ENCODE measurements around the gene NCOA6.
A peak's percentile ranks its signal among the peaks of the same experiment; 100 is the strongest.
"Not testable (repeated sequence)": the region's sequence is repeated elsewhere in the genome, so short reads cannot be mapped to it uniquely, and the experiment has no call there.

NCOA6 gene

DNA sequence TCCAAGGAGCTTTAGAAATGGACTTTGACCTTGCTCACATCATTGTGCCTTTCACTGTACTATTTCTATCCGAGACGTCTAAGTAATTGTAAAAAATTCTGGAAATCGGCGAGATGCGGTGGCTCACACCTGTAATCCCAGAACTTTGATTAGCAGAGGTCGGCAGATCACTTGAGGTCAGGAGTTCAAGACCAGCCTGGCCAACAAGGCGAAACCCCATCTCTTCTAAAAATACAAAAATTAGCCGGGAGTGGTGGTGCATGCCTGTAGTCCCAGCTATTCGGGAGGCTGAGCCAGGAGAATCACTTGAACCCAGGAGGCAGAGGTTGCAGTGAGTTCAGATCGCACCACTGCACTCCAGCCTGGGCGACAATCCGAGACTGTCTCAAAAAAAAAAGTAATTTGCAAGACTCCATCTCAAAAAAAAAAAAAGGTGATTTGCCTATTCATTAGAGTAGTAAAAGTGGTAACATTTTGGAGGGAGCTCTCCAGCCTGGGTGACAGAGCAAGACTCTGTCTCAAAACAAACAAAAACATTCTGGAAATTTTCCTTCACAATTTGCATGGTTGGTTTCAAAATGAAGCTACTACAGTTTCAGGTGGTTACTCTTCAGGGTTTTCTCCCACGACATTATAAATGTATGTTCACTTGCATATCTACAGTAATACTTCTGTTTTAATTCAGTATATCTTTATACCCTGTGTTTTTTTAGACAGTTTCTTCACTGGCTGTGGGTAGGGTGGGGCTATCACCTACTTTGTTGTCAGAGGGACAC, 106.0 kb downstream of the NCOA6 start:
- DNase-seq (ENCODE audit: low read depth): not testable (repeated sequence)

GRCh38 chr20:34717230-34718095, 108.0 kb downstream of the NCOA6 start:
- DNase-seq (ENCODE audit: low read depth): no peak

- no peak for DNase-seq (ENCODE audit: low read depth)
These were observed 108.6 kb downstream of the NCOA6 start for GRCh38 chr20:34716921-34717229.

DNA sequence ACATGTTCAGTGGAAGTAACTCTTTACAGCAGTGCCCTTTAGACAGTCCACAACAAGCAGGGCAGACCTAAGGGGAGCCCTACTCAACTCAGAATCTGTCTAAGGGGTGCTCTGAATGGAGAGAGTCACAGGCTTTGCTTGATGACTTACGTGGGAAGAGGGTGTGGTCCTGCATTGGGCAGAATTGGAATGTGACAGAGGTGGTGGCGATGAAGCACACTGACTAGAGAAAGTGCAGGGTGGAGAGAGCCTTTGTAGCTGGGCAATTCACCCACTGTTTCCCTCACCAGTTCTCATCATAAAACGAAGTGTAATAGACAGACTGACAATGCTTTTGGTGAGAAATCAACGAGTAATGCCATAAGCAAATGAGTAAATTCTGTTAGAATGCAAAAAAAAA, 110.1 kb downstream of the NCOA6 start:
- no peak for DNase-seq (ENCODE audit: low read depth)

DNA sequence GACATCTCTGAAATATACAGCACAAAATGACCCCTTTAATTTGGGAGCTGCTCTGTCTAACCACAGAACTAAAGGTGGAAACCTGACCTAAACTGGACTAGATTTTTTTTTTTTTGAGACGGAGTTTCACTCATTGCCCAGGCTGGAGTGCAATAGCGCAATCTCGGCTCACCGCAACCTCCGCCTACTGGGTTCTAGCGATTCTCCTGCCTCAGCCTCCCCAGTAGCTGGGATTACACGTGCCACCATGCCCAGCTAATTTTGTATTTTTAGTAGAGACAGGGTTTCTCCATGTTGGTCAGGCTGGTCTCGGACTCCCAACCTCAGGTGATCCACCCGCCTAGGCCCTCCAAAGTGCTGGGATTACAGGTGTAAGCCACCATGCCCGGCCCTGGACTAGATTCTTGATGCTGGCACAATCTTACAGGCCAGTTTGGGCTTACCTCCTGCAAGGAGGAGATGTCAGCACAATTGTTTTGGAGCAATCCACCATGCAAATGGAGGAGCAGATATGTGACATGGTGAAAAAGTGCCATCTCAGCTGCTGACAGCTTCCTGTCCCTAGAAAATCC, 111.4 kb downstream of the NCOA6 start:
- not testable (repeated sequence) for DNase-seq (ENCODE audit: low read depth)

- DNase-seq (ENCODE audit: low read depth): no peak
These were observed 112.1 kb downstream of the NCOA6 start for GRCh38 chr20:34713194-34713943.

- no peak for DNase-seq (ENCODE audit: low read depth)
These were observed 112.8 kb downstream of the NCOA6 start for GRCh38 chr20:34712525-34713192.

- DNase-seq (ENCODE audit: low read depth): no peak
These were observed 113.5 kb downstream of the NCOA6 start for GRCh38 chr20:34711813-34712430.

- DNase-seq (ENCODE audit: low read depth): no peak
These were observed 114.4 kb downstream of the NCOA6 start for GRCh38 chr20:34710861-34711574.

DNA sequence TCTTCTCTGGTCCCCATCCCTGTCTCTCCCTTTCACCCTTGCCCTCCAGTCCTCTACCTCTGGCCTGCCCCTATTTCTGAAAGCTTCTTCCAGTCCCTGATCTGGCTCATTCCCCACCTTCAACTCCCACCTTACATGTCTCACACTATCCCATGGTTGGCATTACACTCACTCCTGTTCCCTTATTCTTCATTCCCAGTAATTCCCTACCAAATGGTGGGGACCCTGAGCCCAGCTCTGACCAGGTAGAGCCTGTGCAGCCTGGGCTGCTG, 114.9 kb downstream of the NCOA6 start:
- DNase-seq (ENCODE audit: low read depth): no peak

GRCh38 chr20:34709831-34710567, 115.5 kb downstream of the NCOA6 start:
- peak; percentile 32 for DNase-seq (ENCODE audit: low read depth)

DNA sequence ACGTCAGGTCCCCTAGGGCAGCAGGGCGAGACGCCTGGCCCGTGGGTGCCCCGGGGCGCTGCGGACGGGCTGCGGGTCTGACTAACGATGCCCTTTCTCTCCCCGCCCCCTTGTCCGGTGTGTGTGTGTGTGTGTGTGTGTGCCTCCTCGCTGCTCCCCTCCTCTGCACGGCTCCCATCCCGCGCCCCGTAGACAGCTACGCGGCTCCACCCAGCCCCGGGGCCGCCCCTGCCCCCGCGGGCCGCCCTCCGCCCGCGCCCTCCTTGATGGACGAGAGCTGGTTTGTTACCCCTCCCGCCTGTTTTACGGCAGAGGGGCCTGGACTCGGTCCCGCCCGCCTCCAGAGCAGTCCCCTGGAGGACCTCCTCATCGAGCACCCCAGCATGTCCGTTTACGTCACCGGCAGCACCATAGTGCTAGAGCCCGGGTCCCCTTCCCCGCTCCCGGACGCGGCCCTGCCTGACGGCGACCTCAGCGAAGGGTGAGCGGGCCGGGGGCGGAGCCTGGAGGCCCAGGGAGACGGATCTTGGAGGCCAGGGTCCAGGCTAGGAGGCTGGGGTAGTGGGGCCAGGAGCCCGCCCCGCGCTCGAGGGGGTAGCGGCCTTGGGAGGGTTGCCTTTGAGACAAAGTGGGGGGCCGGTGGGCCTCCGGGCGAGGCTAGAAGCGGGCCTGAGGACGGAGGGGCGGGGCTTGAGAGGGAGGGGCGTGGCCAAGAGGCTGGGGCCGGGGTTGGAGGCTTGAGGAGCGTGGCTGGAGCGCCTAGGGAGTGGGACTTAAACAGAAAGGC, 116.2 kb downstream of the NCOA6 start:
- DNase-seq (ENCODE audit: low read depth): peak; percentile 64

- DNase-seq (ENCODE audit: low read depth): peak; percentile 41
These were observed 116.8 kb downstream of the NCOA6 start for GRCh38 chr20:34708621-34709043.

DNA sequence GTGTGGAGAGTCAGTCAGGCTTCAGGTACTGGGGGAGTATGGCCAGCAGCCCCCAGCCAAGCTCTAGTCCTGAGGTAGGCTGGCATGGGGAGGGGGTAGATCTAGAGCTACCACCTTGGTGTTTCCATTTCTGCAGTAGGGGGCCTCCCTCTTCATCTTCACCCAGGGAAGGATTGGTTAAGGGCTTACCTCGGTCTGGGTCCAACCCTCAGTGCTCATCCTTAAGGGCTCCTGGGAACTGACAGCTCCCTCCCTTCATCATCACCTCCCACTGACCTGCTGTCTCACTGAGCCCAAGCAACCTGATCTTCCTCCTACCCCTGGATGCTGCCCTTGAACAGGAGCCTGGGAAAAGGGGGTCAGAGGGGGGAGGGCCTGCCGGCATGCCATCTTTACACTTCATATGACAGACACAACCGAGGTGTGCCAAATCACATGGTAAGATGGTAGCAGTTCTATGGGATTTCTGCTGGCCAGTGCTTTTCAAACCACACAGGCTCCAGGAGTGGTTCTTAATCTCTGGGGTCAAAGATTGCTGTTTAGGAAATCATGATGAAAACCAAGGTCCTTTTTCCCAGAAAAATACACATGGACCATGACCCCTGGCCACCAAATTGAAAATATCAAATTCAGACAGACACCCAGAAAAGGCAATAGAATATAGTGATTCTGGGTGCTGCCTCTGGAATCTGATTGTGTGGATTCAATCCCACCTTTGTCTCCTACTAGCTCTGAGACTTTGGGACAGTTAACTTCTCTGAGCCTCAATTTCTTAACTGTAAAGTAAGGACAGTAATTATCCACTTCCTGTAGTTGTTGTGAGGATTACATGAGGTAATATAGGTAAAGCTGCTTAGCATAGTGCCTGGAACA, 118.3 kb downstream of the NCOA6 start:
- DNase-seq (ENCODE audit: low read depth): no peak

- DNase-seq (ENCODE audit: low read depth): no peak
These were observed 119.1 kb downstream of the NCOA6 start for GRCh38 chr20:34706302-34706875.

DNA sequence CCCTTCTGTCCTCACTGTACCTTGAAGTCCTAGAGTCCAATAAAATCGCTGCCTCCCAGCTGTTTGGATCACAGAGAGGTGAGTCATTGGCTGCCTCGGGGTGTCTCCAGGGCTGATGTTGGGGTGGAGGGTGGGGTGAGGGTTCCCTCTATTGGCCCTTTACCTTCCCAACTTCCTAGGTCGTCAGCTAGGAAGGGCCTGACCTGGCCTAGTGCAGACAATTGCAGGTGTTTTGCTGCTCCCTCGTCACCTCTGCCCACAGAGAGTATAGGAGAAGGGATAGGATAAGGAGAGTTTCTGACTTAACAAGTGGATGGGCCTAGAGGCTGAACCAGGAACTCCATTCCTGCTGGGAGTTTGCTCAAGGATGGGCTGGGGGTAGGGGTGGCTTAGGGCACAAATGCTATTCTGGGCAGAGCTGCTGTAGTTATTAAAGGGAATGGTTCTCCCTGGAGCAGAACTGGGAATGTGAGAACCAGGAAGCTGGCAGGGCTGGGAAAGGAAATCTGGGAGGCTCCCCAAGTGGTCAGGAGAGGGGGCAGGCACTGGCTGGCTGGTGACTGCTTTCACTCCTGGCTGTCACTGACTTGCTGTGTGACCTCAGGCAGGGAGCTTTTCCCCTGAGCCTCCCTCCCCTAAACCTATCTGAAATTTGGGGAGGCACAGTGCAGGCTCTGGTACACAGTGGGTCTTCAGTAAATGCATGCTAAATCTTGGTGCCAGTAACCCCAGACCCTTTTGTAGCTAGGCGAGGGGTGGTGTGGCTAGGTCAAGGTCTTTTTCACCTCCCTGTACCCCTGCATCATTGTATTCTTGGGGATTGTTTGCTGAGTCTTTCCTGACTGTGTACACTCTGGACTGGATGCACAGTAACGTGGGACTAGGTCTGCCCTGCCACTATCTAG, 119.8 kb downstream of the NCOA6 start:
- DNase-seq (ENCODE audit: low read depth): no peak

DNA sequence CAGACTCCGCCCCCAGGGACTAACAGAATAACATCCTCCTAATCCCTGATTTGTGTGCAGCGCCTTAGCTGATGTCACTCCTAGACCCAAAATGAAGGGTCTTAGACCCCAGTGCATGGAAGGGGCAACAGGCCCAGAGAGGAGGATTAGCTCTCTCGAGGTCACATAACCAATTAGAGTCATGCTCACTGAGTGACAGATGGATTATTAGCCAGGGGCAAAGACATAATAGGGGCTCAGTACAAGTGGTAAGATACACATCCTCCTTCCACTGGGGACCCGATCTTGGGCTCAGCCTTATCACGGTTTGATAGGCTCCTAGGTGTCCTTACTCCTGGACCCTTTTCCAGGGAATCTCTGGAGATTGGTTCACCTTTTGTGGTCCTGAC, 120.4 kb downstream of the NCOA6 start:
- no peak for DNase-seq (ENCODE audit: low read depth)

Measured in activated T-helper 1 cell treated with Interleukin-2 at 50 U/mL for 16 hours (primary cell).